Measurements from ENCODE around the gene SETBP1. TPM values are rescaled to one million over a fixed set of nuclear protein-coding genes. Genes with fewer than 3 reads are reported as not detected.

SETBP1 gene
- 30.1 TPM for total RNA-seq

- peak; percentile 94 for DNase-seq
These were observed at the start of gene SETBP1 for GRCh38 chr18:44680273-44681075. Gene SETBP1 (plus strand): TSS chr18:44680888. CDS start chr18:44701347, 20,459 bp downstream.

- DNase-seq: no peak
These were observed 48.1 kb upstream of the SETBP1 start for GRCh38 chr18:44632469-44633145.

- no peak for DNase-seq
These were observed 45.1 kb upstream of the SETBP1 start for GRCh38 chr18:44635546-44635945.

- DNase-seq: no peak
These were observed 44.4 kb upstream of the SETBP1 start for GRCh38 chr18:44636241-44636640.

DNA sequence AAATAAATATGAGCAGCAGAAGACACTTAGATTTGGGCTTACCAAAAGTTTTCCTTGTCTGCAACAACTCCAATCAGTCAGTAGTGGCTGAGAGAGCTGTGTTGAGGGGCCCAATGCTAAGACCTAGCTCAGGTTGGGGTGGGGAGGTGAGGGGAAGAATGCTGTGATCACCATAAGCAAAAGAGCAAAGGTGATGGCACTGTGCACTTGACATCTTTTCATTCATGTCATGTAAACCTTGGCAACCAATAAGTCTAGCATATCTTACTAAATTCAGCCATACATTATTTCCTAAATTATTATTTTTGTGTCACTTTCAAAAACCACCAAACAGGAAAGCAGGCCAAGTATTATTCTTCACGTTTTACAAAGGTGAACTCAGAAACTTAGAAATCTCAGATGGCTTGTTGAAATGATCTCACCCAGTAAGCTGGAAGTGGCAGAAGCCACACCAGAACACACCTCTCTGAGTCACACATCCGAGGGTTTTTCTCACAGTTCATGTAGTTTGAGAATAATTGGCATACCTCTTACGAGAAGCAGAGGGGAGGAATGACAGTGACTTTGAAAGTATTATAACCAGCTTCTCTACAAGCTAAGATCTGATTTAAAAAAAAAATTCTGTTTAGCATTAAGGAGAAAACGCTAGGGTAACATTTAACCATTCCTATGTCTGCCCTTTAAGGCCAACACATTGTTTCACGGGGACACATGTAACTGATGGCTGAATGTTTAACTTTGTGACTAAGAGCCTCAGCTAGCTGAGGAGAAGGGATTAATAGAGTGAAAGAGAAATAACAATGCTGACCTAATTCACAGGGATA, 43.3 kb upstream of the SETBP1 start:
- DNase-seq: no peak

DNA sequence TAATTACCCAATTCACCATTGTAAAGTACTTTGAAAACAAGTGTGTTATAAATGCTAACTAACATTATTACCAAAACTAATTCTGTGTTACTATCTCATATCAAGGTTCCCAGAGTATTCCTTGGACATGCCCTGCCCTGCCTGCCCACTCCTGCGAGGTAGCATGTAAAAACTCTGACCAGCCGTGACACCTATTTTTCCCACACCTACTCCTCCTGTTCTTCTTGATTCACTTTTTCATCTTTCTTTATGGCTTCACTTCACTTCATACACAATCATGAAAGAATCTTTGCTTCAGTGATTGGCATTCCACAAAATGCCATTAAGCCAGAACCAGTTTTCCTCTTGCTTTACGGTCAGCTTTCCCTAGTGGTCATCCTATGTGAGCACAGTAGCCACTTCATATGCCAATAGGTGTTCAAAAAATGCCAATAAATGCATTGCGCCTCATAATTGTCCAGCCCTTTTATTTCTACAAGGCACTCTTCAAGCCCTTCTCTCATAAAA, 42.6 kb upstream of the SETBP1 start:
- no peak for DNase-seq

DNA sequence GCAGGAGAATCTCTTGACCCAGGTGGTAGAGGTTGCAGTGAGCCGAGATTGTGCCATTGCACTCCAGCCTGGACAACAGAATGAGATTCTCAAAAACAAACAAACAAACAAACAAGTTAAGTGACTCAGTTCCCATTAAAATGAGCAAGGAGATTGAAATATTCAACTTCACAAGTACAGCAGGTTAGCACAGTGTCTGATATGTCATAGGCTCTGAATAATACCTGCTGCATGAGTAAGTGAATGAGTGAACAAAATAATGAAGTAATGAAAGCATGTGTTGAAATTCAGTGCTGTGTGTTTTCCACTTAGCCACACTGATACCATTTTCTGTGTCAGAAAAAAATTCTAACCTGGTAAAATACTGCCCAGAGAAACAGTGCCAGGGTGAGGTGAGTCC, 41.9 kb upstream of the SETBP1 start:
- no peak for DNase-seq

DNA sequence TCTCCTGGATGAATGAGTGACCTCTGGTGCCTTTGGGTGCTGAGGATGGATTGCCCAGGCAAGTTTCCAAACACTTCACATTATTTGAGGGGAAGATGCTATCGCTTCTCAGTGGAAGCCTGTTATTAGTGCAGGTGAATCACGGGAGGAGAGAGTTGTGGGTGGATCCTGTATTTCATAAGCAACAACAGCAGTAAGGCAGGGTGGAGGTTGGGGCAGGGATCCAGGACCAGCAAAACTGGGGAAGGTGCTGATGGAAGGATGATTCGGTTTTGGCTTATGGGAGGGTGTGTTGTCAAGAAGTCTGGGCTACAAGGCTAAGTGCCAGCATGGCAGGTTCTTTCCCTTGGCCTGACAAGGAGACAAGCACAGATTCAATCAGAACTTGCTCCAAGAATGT, 37.7 kb upstream of the SETBP1 start:
- DNase-seq: no peak

DNA sequence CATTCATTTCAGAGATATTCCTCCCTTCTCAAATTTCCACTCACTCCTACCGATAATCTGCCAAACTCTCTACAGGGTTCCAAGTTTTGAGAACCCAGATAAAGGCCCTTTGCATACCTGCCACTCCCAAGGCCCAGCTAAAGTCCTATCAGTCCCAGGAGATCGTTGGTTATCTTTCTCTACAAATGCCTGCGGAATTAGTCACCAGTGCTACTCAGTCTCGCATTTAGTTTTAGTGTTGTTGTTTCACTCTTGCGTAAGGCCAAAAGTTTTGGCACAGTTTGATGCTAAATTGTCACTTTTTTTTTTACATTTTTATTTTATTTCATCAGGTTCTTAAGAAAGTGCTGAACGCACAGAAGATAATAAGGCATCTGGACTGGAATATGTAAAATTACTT, 29.2 kb upstream of the SETBP1 start:
- no peak for DNase-seq

DNA sequence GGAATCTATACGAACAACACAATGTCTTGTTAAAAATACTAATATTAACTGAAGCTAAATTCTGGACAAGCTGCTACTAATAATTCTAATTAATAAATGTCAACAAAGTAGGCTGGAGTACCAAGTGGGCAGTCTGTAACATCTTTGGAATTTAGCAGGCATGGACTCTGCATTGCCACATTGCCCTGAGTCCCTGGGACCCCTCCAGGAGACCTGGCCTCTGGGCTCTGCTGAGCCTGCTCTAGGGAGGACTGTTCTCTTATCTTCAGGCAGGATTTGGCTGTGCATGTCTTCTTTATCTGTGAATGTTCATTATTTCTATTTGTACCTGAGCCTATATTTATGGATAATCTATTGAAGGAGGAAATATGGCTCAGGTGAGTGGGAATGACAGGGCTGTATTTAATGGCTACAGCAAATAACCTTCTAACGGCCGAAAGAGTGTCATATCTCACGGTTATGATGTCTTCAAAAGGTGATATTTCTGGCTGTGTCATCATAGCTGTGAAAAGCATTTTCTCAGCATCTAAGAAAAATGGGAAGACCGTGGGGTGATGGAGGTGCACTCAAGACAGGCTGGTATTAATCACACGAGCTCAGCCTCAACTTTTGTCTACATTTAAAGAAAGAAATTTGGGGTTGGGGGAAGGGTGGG, 28.6 kb upstream of the SETBP1 start:
- no peak for DNase-seq

- no peak for DNase-seq
These were observed 28.0 kb upstream of the SETBP1 start for GRCh38 chr18:44652722-44653121.

- peak; percentile 24 for DNase-seq
These were observed 26.1 kb upstream of the SETBP1 start for GRCh38 chr18:44654573-44654972.

GRCh38 chr18:44655435-44655834, 25.3 kb upstream of the SETBP1 start:
- DNase-seq: no peak

- DNase-seq: no peak
These were observed 20.9 kb upstream of the SETBP1 start for GRCh38 chr18:44659771-44660170.

GRCh38 chr18:44668270-44668975, 12.3 kb upstream of the SETBP1 start:
- DNase-seq: no peak

DNA sequence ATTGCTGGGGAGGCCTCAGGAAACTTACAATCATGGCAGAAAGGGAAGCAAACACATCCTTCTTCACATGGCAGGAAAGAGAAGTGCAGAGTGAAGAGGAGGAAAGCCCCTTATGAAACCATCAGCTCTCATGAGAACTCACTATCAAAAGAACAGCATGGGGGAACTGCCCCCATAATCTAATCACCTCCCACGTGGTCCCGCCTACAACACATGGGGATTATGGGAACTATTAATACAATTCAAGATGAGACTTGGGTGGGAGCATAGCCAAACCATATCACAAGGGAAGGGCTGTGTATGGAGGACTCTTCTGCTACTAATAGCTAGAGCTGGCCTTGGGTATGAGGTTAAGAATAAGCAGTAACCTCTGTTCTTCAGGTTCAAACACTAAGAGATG, 8.8 kb upstream of the SETBP1 start:
- DNase-seq: no peak

- DNase-seq: no peak
These were observed 8.2 kb upstream of the SETBP1 start for GRCh38 chr18:44672506-44672905.

DNA sequence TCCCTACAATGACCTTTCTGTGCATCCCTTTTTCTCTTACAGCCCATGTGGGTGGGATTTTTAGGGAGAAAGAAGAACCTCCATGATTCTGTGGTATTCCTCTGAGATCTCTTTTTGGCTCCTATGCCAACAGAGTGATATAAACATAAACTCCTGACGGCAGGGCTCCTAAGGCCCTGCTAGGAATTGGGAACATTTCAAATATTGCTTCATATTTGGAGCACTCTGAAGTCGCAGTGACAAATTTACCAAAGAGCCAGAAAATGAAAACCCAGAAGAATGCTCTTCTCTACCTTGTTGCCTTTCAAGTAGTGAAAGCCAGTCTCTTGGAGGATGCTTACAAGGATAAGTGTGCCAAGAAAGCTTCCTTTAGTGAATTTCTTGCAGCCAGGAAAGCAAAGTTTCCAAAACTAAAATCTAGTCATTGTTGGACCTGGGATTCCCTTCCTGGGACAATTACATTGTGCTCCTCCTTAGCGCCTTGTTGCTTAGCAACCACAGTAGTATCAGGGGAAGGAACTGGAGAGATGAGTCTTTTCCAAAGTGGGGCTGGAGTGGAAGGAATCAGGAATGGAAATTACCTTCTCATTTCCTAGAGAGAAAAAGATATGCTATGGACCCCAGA, 7.3 kb upstream of the SETBP1 start:
- DNase-seq: peak; percentile 66

DNA sequence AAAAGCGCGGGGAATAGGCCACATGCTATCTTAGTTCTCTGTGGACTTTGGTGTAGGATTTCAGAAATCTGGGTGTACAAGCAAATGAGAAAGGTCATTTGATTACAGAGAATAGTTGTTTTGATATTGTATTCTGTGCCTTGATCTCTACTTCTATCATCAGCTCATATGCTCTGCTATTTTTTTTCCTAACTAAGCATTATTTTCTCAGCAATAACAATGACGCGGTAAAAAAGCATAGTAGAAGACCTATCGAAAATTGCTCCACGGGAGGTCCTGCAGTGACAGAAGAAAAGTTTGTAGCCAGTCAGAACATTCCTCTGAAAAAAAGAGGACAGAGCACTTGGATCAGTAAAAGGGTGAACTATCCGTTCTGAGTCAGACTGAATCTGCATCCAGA, 2.8 kb upstream of the SETBP1 start:
- no peak for DNase-seq

DNA sequence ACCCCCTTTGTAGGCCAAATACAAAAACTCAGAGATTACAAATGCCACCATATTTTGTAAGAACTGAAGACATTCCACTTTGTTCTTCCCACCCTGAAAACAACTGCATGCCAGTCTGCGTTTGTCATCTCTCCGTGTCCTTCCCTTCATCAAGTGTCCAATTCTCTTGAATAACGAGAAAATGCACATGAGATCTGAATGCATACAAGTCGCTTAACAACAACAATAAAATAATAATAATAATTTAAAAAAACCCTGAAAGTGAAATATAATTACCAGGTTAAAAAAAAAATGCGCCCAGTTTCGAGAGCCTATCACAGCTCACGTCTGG, 2.0 kb upstream of the SETBP1 start:
- DNase-seq: no peak
